Esophagus squamous epithelium (tissue), 5 donors: ENCODE results near the gene SRRM2. TPM values are rescaled to one million over a fixed set of nuclear protein-coding genes. Genes with fewer than 3 reads are reported as not detected.

Experiments
- DNase-seq: peaks from one replicate; lab custom pipeline; 2025; lab: John Stamatoyannopoulos, UW
- H3K27ac ChIP-seq, 4 donors: fragments of 200-600 bp; sonication (generic); one replicate each; pipeline ENCODE4 v1.5.1; 2016 to 2019; ENCODE audit warnings: mild to moderate bottlenecking in 1 of 4
- H3K27me3 ChIP-seq, 4 donors: fragments of 200-600 bp; sonication (generic); 1 replicate in 3 of 4; 2 replicates in 1 of 4; pipeline versions ENCODE4 v1.5.1 to v1.6.0; 2017 to 2021; ENCODE audit warnings: antibody characterized with exemption in 1 of 4
- H3K36me3 ChIP-seq, 3 donors: fragments of 200-600 bp; sonication (generic); one replicate each; pipeline ENCODE4 v1.5.1; 2016 to 2019
- H3K4me1 ChIP-seq, 3 donors: fragments of 200-600 bp; sonication (generic); one replicate each; pipeline ENCODE4 v1.5.1; 2017 to 2019
- H3K4me3 ChIP-seq, 4 donors: fragments of 200-600 bp; sonication (generic); 1 replicate in 3 of 4; 2 replicates in 1 of 4; pipeline ENCODE4 v1.5.1; 2016 to 2019; ENCODE audit warnings: mild to moderate bottlenecking in 2 of 4, moderate library complexity in 1 of 4
- H3K9me3 ChIP-seq, 3 donors: fragments of 200-600 bp; sonication (generic); one replicate each; pipeline ENCODE4 v1.5.1; 2016 to 2019
- POLR2A ChIP-seq, 4 donors: fragments of 450-650 bp; IDR thresholded peaks; one replicate each; pipeline ENCODE4 v1.6.1; 2017; ENCODE audit warnings: antibody characterized with exemption in 4 of 4, mild to moderate bottlenecking in 4 of 4, moderate library complexity in 3 of 4
- WGBS, 2 donors: methylation state at CpG; one replicate each; pipeline ENCODE4 v1.1.5; 2018; 5-methylcytosine and 5-hydroxymethylcytosine counted together
- intact Hi-C: fragments of 100-400 bp; cut with DNase I; formaldehyde crosslinking; loops from one replicate; pipeline ENCODE4 v1.15.0; 2022
- total RNA-seq, 4 donors: library from RNA; depleted of rRNA; stranded (reverse); fragments of >200 nt; gene quantifications; one replicate each; pipeline ENCODE4 v1.1.0, GENCODE V29; 2016
- TF ChIP-seq, protein P1 (sequence below), 6 experiments: fragments of 450-650 bp in 4 of 6; fragments of 200-600 bp in 2 of 6; sonication (generic) in 2 of 6; IDR thresholded peaks; one replicate each; pipeline ENCODE4 v1.5.1; 2016 to 2019; ENCODE audit warnings: antibody characterized with exemption in 6 of 6, mild to moderate bottlenecking in 4 of 6, moderate library complexity in 4 of 6
- donor health status: DM: yes; HTN: yes; CAD: no.

Gene SRRM2
- total RNA-seq, 4 donors from 2014 or later, result 80.7 to 290 (median 233) TPM

DNA sequence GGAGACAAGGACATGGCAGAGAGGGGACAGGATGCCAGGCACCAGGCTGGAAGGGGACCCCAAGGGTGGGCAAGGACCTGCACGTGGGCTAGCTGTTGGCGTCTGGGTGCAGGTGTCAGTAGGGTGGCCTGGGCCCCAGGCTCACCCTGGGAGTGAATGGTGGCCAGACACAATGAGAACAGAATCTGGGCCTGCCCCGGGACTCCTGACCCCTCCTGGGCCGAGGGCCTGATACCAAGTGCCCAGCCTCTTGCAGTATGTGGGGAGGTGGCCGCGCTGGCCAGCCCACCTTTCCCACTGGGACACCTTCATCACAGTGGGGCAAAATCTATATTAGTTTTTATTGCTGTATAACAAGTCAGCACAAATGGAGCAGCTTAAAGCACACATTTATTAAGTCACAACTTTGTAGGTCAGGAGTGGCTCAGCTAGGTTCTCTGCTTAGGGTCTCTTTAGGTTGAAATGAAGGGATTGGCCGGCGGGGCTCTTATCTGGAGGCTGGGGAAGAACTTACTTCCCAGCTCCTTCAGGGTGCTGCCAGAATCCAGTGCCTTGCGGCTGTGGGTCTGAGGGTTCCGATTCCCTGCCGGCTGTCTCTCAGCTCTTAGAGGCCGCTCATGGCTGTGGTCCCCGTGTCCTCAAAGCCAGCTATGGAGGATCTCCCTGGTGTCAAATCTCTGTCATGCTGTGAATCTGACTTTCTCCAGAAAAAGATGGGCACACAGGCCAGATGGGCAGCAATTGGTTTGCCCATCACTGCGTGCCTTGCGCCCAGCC, 31.3 kb downstream of the SRRM2 start:
- 86 to 95% methylated on average over 4 to 7 of the region's 15 CpGs for WGBS, 2 donors
- Histone ChIP-seq H3K27me3 (peaks cover 11 to 54% (median 17%) of the 10 kb centered on the region in 4 donors), H3K36me3 (no peaks in the 10 kb centered on the region), H3K4me3 (no peak overlapping the region), H3K9me3 (no peaks in the 10 kb centered on the region), H3K4me1 (peaks cover 9 to 32% (median 12%) of the 10 kb centered on the region in 3 donors), H3K27ac (no peak overlapping the region)
- intact Hi-C loops, result no loop called here
- DNase-seq, result no peak
- no peak for TF ChIP-seq POLR2A (IDR thresholded peaks at IDR 0.05)
- TF ChIP-seq, protein P1, sequence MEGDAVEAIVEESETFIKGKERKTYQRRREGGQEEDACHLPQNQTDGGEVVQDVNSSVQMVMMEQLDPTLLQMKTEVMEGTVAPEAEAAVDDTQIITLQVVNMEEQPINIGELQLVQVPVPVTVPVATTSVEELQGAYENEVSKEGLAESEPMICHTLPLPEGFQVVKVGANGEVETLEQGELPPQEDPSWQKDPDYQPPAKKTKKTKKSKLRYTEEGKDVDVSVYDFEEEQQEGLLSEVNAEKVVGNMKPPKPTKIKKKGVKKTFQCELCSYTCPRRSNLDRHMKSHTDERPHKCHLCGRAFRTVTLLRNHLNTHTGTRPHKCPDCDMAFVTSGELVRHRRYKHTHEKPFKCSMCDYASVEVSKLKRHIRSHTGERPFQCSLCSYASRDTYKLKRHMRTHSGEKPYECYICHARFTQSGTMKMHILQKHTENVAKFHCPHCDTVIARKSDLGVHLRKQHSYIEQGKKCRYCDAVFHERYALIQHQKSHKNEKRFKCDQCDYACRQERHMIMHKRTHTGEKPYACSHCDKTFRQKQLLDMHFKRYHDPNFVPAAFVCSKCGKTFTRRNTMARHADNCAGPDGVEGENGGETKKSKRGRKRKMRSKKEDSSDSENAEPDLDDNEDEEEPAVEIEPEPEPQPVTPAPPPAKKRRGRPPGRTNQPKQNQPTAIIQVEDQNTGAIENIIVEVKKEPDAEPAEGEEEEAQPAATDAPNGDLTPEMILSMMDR (IDR thresholded peaks at IDR 0.05), result no peak

DNA sequence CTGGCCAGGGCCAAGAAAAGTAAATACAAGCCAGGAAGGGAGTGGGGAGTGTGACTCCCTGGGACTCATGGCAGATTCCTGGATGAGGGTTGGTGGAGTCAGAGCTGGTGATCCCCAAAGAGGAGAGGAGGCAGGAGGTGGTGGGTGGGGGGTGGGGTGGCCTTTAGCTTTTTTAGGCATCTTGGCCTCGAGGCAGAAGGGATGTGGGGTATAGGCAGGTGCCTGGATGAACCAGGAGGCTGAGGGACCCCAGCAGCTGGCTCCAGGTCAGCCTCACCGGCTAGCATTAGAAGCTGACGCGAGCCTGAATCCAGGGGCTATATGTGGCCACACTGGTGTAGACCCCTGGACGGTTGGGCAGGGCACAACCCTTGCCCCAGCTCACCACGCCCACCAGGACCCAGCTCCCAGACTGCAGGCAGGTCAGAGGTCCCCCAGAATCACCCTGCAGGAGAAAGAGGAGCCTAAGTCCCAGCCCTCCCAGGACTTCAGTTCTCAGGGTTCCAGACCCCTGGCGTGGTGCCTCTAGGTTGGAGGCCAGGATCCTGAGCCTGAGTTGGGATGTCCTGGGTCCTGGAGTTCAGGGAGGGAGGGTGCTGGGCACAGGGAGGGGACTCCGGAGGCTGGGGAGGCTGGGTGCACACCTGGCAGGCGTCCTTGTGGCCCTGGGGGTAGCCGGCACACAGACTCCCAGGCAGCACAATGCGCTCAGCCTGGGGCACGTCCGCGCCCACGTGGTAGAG, 32.1 kb downstream of the SRRM2 start:
- Histone ChIP-seq H3K4me3 (peak overlapping the region; percentile 14 to 62 (median 30)), H3K27ac (no peak overlapping the region), H3K9me3 (no peaks in the 10 kb centered on the region), H3K4me1 (peaks cover 8 to 25% (median 12%) of the 10 kb centered on the region in 3 donors), H3K36me3 (no peaks in the 10 kb centered on the region), H3K27me3 (peaks cover 11 to 62% (median 17%) of the 10 kb centered on the region in 4 donors)
- no peak for DNase-seq
- WGBS, 2 donors, result 86% methylated on average over 1 to 5 of the region's 15 CpGs
- TF ChIP-seq POLR2A (IDR thresholded peaks at IDR 0.05), result no peak
- TF ChIP-seq, protein P1 (IDR thresholded peaks at IDR 0.05), result no peak
- intact Hi-C loops, result no loop called here

DNA sequence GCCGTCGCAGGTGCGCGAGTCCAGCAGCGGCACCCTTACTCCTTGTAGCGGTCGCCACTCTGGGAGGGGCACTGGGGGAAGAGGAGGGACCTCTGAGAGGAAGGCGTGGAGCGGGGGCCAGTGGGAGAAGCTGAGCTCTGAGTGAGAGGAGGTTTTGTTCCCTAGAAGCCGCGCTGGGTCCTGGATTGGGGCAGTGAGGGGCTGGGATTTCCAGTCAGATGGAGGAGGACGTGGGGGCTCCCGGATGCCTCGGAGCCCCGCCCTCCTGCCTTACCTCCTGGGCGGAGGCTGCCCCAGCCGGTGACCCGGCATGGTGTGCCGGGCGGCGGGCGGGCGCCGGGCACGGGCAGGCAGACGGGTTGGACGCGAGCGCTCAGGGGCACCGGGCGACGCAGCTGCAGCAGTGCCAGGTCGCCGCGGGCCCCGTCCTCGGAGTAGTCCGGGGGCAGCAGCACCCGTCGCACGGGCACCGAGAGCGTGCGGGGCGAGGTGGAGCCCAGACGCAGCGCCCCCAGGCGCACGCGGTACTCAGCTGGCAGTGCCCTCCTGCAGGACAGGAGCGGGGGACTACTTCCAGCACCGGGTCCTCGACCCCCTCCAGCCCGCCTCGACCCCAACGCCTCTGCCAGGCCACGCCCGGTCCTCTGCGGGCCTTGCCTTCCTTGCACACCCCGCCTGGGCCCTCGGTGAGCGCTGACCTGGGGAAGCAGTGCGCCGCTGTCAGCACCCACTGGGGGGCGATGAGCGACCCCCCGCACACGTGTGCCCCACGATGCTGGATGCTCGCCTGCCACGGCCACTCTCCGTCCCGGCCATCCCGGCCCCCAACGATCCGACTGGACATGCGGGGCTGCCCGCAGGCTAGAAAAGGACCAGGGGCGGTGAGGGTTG, 32.9 kb downstream of the SRRM2 start:
- Histone ChIP-seq H3K27ac (no peak overlapping the region), H3K9me3 (no peaks in the 10 kb centered on the region), H3K36me3 (no peaks in the 10 kb centered on the region), H3K4me3 (peak overlapping the region; percentile 14 to 62 (median 30)), H3K27me3 (peaks cover 11 to 70% (median 17%) of the 10 kb centered on the region in 4 donors), H3K4me1 (peaks cover 8 to 19% (median 12%) of the 10 kb centered on the region in 3 donors)
- intact Hi-C loops, result no loop called here
- TF ChIP-seq POLR2A (IDR thresholded peaks at IDR 0.05), result no peak
- TF ChIP-seq, protein P1 (IDR thresholded peaks at IDR 0.05), result no peak
- DNase-seq, result no peak
- WGBS, 2 donors, result 7 to 20% methylated on average over 1 to 19 of the region's 79 CpGs

DNA sequence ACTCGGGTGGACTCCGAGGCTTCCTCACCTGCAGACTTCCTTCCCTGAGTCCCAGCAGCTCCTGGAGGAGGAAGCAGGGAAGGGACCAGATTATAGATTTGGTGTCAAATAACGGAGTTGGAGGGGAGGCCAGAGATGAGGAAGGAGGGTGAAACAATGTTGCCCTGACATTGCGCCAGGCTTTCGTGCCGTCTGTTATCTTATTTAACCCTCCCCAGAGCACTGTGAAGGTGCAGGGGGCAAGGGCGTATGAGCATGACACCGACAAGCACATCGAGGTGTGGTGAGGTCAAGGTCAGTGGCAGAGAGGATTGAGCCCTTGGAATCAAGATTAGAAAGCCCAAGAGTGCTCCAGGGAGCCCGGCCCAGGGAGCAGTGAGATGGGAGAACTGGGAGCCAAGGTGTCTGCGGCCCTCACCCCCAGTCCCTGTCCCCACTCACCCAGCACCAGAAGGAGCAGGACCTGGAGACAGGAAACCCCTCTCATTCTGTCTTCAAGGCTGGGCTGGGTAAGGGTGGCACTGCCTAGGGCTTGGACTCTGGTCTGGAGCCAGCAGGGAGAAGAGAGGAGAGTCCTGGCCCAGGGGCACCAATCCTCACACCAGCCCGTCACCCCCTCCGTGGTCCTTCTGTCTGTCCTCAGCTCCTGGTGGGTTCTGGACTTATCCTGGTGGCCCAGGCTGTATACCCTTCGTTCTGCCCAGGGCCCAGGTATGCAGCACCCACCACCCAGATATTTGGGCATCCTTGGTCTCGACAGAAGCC, 33.8 kb downstream of the SRRM2 start:
- TF ChIP-seq POLR2A (IDR thresholded peaks at IDR 0.05), result no peak
- TF ChIP-seq, protein P1 (IDR thresholded peaks at IDR 0.05), result no peak
- Histone ChIP-seq H3K27ac (no peak overlapping the region), H3K36me3 (no peaks in the 10 kb centered on the region), H3K4me3 (no peak overlapping the region), H3K9me3 (no peaks in the 10 kb centered on the region), H3K27me3 (peaks cover 11 to 79% (median 17%) of the 10 kb centered on the region in 4 donors), H3K4me1 (peaks cover 8 to 19% (median 12%) of the 10 kb centered on the region in 3 donors)
- WGBS, 2 donors, result 49 to 56% methylated on average over 12 to 13 of the region's 15 CpGs
- no peak for DNase-seq
- intact Hi-C loops, result no loop called here
